ENCODE data around the gene NGB.

Gene NGB

GRCh38 chr14:77273796-77274195 is 2.8 kb upstream of the NGB start:
- Histone ChIP-seq H3K9me3 (ENCODE audit: control insufficient read depth, low read depth, low read length) (no peaks in the 10 kb centered on the region), H3K4me1 (ENCODE audit: control insufficient read depth, low read depth, low read length) (no peaks in the 10 kb centered on the region), H3K27ac (ENCODE audit: low read length) (no peak overlapping the region), H3K36me3 (ENCODE audit: control insufficient read depth, low read depth, low read length) (peaks cover 6% of the 10 kb centered on the region), H3K27me3 (ENCODE audit: control insufficient read depth, insufficient read depth, low read length) (peaks cover 43% of the 10 kb centered on the region), H3K4me3 (ENCODE audit: low read length) (no peak overlapping the region), H3K9ac (ENCODE audit: low read length) (no peak overlapping the region)

DNA sequence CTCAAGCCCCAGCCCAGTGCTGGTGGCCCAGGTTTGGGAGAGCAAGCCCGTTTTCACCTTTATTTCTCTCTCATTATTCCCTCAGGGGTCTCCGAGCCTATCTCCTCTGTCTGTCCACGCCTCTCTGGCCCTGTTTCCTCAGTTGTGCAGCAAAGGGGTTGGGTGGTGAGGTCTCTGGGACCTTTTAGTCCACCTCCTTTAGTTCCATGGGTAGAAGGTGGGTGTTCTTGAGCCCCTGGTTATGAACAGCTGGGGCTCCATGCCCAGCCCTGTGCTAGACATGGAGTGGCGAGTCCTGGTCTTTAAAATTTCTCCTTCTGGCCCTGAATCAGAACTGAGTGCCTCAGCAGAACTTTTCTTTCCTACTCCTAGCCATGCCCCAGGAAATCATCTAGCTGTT is 1.3 kb upstream of the NGB start:
- Histone ChIP-seq H3K4me1 (ENCODE audit: control insufficient read depth, low read depth, low read length) (no peaks in the 10 kb centered on the region), H3K27ac (ENCODE audit: low read length) (no peak overlapping the region), H3K36me3 (ENCODE audit: control insufficient read depth, low read depth, low read length) (peaks cover 3% of the 10 kb centered on the region), H3K9me3 (ENCODE audit: control insufficient read depth, low read depth, low read length) (no peaks in the 10 kb centered on the region), H3K4me3 (ENCODE audit: low read length) (no peak overlapping the region), H3K27me3 (ENCODE audit: control insufficient read depth, insufficient read depth, low read length) (peaks cover 55% of the 10 kb centered on the region), H3K9ac (ENCODE audit: low read length) (no peak overlapping the region)

GRCh38 chr14:77270361-77271112 is 469 bp downstream of the NGB start:
- Histone ChIP-seq H3K9ac (ENCODE audit: low read length) (no peak overlapping the region), H3K27me3 (ENCODE audit: control insufficient read depth, insufficient read depth, low read length) (peaks cover 55% of the 10 kb centered on the region), H3K4me1 (ENCODE audit: control insufficient read depth, low read depth, low read length) (no peaks in the 10 kb centered on the region), H3K9me3 (ENCODE audit: control insufficient read depth, low read depth, low read length) (no peaks in the 10 kb centered on the region), H3K36me3 (ENCODE audit: control insufficient read depth, low read depth, low read length) (no peaks in the 10 kb centered on the region), H3K27ac (ENCODE audit: low read length) (no peak overlapping the region), H3K4me3 (ENCODE audit: low read length) (peak overlapping the region; percentile 46)

- Histone ChIP-seq H3K4me3 (ENCODE audit: low read length) (no peak overlapping the region), H3K9me3 (ENCODE audit: control insufficient read depth, low read depth, low read length) (no peaks in the 10 kb centered on the region), H3K4me1 (ENCODE audit: control insufficient read depth, low read depth, low read length) (no peaks in the 10 kb centered on the region), H3K27me3 (ENCODE audit: control insufficient read depth, insufficient read depth, low read length) (peaks cover 55% of the 10 kb centered on the region), H3K27ac (ENCODE audit: low read length) (no peak overlapping the region), H3K9ac (ENCODE audit: low read length) (no peak overlapping the region), H3K36me3 (ENCODE audit: control insufficient read depth, low read depth, low read length) (no peaks in the 10 kb centered on the region)
Measured at GRCh38 chr14:77268989-77269600, 1.9 kb downstream of the NGB start.

GRCh38 chr14:77267937-77268699 is 2.9 kb downstream of the NGB start:
- H3K9ac ChIP-seq (ENCODE audit: low read length) = no peak overlapping the region
- H3K36me3 ChIP-seq (ENCODE audit: control insufficient read depth, low read depth, low read length) = no peaks in the 10 kb centered on the region
- H3K4me3 ChIP-seq (ENCODE audit: low read length) = no peak overlapping the region
- H3K27me3 ChIP-seq (ENCODE audit: control insufficient read depth, insufficient read depth, low read length) = peaks cover 55% of the 10 kb centered on the region
- no peak overlapping the region for H3K27ac ChIP-seq (ENCODE audit: low read length)
- no peaks in the 10 kb centered on the region for H3K9me3 ChIP-seq (ENCODE audit: control insufficient read depth, low read depth, low read length)
- H3K4me1 ChIP-seq (ENCODE audit: control insufficient read depth, low read depth, low read length) = no peaks in the 10 kb centered on the region

GRCh38 chr14:77266336-77266735 is 4.7 kb downstream of the NGB start:
- Histone ChIP-seq H3K27me3 (ENCODE audit: control insufficient read depth, insufficient read depth, low read length) (peaks cover 38% of the 10 kb centered on the region), H3K9me3 (ENCODE audit: control insufficient read depth, low read depth, low read length) (no peaks in the 10 kb centered on the region), H3K4me3 (ENCODE audit: low read length) (no peak overlapping the region), H3K4me1 (ENCODE audit: control insufficient read depth, low read depth, low read length) (no peaks in the 10 kb centered on the region), H3K27ac (ENCODE audit: low read length) (no peak overlapping the region), H3K9ac (ENCODE audit: low read length) (no peak overlapping the region), H3K36me3 (ENCODE audit: control insufficient read depth, low read depth, low read length) (no peaks in the 10 kb centered on the region)

GRCh38 chr14:77265561-77266335 is 5.3 kb downstream of the NGB start:
- Histone ChIP-seq H3K9ac (ENCODE audit: low read length) (no peak overlapping the region), H3K27ac (ENCODE audit: low read length) (no peak overlapping the region), H3K27me3 (ENCODE audit: control insufficient read depth, insufficient read depth, low read length) (peaks cover 32% of the 10 kb centered on the region)

DNA sequence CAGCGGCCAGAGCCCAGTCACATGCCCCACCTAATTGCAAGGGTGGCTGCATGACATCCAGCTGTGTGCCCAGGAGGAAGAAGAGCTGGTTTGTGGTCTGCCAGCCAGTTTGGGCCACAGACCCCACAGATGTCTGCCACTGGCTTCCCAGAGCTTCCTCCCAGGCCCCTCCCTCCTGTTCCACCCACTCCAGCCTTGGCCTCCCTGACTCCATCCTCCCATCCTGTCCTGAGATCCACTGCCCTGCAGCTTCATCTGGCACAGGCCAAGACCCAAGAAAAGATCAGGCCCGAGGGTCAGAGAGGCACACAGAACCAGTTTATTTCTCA is 5.9 kb downstream of the NGB start:
- no peak overlapping the region for H3K27ac ChIP-seq (ENCODE audit: low read length)

More at GRCh38 chr14:77265561-77266335, 5.3 kb downstream of the NGB start:
- Histone ChIP-seq H3K4me1 (ENCODE audit: control insufficient read depth, low read depth, low read length) (no peaks in the 10 kb centered on the region), H3K4me3 (ENCODE audit: low read length) (no peak overlapping the region), H3K9me3 (ENCODE audit: control insufficient read depth, low read depth, low read length) (no peaks in the 10 kb centered on the region), H3K36me3 (ENCODE audit: control insufficient read depth, low read depth, low read length) (no peaks in the 10 kb centered on the region)

DNA sequence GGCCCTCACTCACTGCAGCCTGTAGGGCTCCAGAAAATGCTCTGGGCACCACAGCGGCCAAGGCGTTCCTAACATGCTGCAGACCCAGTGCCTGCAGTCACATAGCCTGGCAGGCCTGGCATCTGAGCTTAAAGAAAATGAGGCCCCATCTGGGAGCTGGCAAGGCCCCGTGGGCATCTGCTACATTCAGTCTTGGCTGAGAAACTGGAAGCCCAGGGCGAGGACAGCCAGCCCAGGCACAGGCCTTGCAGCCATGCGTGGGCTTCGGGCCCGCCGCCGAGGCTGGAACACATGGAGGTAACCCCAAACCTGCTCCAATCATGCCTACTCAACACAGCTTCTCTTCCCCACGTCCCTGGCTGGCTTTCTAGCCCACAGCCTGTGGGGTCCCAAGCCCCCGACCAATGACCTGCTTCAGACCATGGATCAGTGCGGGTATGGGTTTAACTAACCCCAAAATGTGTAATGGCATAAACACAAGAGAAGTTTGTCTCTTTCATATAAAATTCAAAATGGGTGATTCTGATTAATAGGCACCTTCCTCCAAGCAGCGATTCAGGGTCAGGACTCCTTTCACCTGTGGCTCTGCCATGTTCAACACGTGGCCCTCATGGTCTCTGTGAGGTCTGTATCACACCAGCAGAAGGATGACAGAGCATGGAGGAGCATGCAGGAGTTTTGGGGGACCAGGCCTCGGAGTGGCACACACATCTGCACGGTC is 6.4 kb downstream of the NGB start:
- Histone ChIP-seq H3K4me3 (ENCODE audit: low read length) (no peak overlapping the region), H3K4me1 (ENCODE audit: control insufficient read depth, low read depth, low read length) (no peaks in the 10 kb centered on the region), H3K9me3 (ENCODE audit: control insufficient read depth, low read depth, low read length) (no peaks in the 10 kb centered on the region), H3K27me3 (ENCODE audit: control insufficient read depth, insufficient read depth, low read length) (peaks cover 21% of the 10 kb centered on the region), H3K27ac (ENCODE audit: low read length) (no peak overlapping the region), H3K9ac (ENCODE audit: low read length) (no peak overlapping the region), H3K36me3 (ENCODE audit: control insufficient read depth, low read depth, low read length) (no peaks in the 10 kb centered on the region)

More for the DNA sequence above, 5.9 kb downstream of the NGB start:
- no peak overlapping the region for H3K4me3 ChIP-seq (ENCODE audit: low read length)
- H3K9me3 ChIP-seq (ENCODE audit: control insufficient read depth, low read depth, low read length) = no peaks in the 10 kb centered on the region
- peaks cover 26% of the 10 kb centered on the region for H3K27me3 ChIP-seq (ENCODE audit: control insufficient read depth, insufficient read depth, low read length)
- H3K9ac ChIP-seq (ENCODE audit: low read length) = no peak overlapping the region
- H3K36me3 ChIP-seq (ENCODE audit: control insufficient read depth, low read depth, low read length) = no peaks in the 10 kb centered on the region
- no peaks in the 10 kb centered on the region for H3K4me1 ChIP-seq (ENCODE audit: control insufficient read depth, low read depth, low read length)

DNA sequence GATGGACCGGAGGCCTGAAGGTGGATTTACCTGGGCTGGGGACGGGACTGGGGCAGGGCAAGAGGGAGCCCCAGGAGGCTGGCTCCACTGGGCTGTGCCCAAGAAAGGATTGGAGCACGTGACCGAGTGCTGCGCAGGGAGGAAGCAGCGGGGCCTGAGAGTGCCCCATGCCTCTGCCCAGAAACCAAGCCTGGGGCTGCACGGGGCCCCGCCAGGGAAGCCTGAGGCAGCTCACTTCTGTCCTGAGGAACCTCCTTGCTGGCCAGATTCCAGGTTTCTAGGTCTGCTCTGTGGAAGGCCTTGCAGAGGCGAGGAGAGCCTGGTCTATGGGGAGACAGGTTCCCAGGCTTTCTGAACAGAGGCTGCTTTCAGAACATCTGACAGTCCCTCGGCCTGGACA is 10.4 kb downstream of the NGB start:
- H3K36me3 ChIP-seq (ENCODE audit: control insufficient read depth, low read depth, low read length) = no peaks in the 10 kb centered on the region
- no peaks in the 10 kb centered on the region for H3K9me3 ChIP-seq (ENCODE audit: control insufficient read depth, low read depth, low read length)
- H3K27me3 ChIP-seq (ENCODE audit: control insufficient read depth, insufficient read depth, low read length) = no peaks in the 10 kb centered on the region
- no peaks in the 10 kb centered on the region for H3K4me1 ChIP-seq (ENCODE audit: control insufficient read depth, low read depth, low read length)
- H3K9ac ChIP-seq (ENCODE audit: low read length) = no peak overlapping the region
- H3K4me3 ChIP-seq (ENCODE audit: low read length) = no peak overlapping the region
- H3K27ac ChIP-seq (ENCODE audit: low read length) = no peak overlapping the region

- Histone ChIP-seq H3K4me1 (ENCODE audit: control insufficient read depth, low read depth, low read length) (no peaks in the 10 kb centered on the region), H3K27me3 (ENCODE audit: control insufficient read depth, insufficient read depth, low read length) (no peaks in the 10 kb centered on the region), H3K9me3 (ENCODE audit: control insufficient read depth, low read depth, low read length) (no peaks in the 10 kb centered on the region), H3K36me3 (ENCODE audit: control insufficient read depth, low read depth, low read length) (no peaks in the 10 kb centered on the region), H3K9ac (ENCODE audit: low read length) (no peak overlapping the region), H3K27ac (ENCODE audit: low read length) (no peak overlapping the region), H3K4me3 (ENCODE audit: low read length) (no peak overlapping the region)
Measured at GRCh38 chr14:77260199-77260598, 10.8 kb downstream of the NGB start.
